22Rv1 (cell line): ENCODE results near the gene NFASC.

Experiments used
- H3K27ac ChIP-seq: fragments of 450-650 bp; 2 replicates; pipeline ENCODE4 v1.5.1; 2017
- CTCF ChIP-seq: fragments of 450-650 bp; IDR thresholded peaks from 2 replicates; pipeline ENCODE4 v1.5.1; 2017; ENCODE audit warnings: mild to moderate bottlenecking
- ZFX ChIP-seq: fragments of 450-650 bp; IDR thresholded peaks from 2 replicates; pipeline ENCODE4 v1.6.1; 2017; ENCODE audit warnings: antibody characterized with exemption, borderline replicate concordance

NFASC gene

GRCh38 chr1:204925701-204926100 lies 55.0 kb downstream of the NFASC start:
- no peak for TF ChIP-seq CTCF
- TF ChIP-seq ZFX = no peak
- H3K27ac ChIP-seq = peak overlapping the region; percentile 93

GRCh38 chr1:204927673-204928641 lies 57.3 kb downstream of the NFASC start:
- no peak overlapping the region for H3K27ac ChIP-seq
- TF ChIP-seq ZFX = no peak
- no peak for TF ChIP-seq CTCF

- no peak overlapping the region for H3K27ac ChIP-seq
- TF ChIP-seq CTCF (no peak), ZFX (no peak)
Measured at GRCh38 chr1:204928671-204929486, 58.2 kb downstream of the NFASC start.

GRCh38 chr1:204929487-204930154 lies 59.0 kb downstream of the NFASC start:
- TF ChIP-seq CTCF (no peak), ZFX (no peak)
- no peak overlapping the region for H3K27ac ChIP-seq

- no peak overlapping the region for H3K27ac ChIP-seq
- TF ChIP-seq CTCF = no peak
- TF ChIP-seq ZFX = no peak
Measured at GRCh38 chr1:204930155-204930523, 59.5 kb downstream of the NFASC start.

- no peak for TF ChIP-seq CTCF
- no peak for TF ChIP-seq ZFX
- no peak overlapping the region for H3K27ac ChIP-seq
Measured at GRCh38 chr1:204931313-204931712, 60.7 kb downstream of the NFASC start.
